ENCODE measurements around the gene PTP4A1. TPM values are rescaled to one million over a fixed set of nuclear protein-coding genes. Genes with fewer than 3 reads are reported as not detected.

Gene PTP4A1
- total and polyA plus RNA-seq, 2 of the 13 experiments (the other 11 are each of a cell fraction or from before 2014, with no cell fraction given) = 141 to 376 TPM

DNA sequence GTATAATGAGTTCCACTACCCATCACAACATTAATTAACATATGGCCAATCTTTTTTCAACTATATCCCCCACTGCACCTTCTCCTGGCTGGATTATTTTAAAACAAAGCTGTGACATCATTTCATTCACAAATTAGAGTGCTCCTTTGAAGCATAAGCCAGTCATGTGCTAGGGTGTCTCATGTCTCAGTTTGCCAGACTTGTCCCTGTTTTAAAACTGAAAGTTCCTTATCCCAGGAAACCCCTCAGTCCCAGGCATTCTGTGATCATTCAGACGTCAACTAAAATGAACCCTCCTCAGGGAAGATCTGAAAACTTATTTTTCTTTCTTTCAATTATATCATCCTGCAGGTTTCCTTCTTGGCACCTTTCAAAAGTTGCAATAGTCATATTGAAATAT is 29.3 kb upstream of the PTP4A1 start:
- WGBS (ENCODE audit: low lambda C conversion rate) = 97% methylated on average over 1 of the region's 1 CpG
- POLR2A ChIA-PET = no interaction called here
- in situ Hi-C loops (cut with HindIII; ENCODE audit: extremely low pct_ligation_motif_present, low pct_unique_long_range_greater_than_20kb) (no loop called here), intact Hi-C loops (cut with micrococcal nuclease; ENCODE audit: unreplicated experiment) (no loop called here)
- H3K36me3 ChIP-seq (replicated peaks in 1 of 2; ENCODE audit: control insufficient read depth in 1 of 2, insufficient read depth in 2 of 2, low read length in 2 of 2) = peaks cover 2 to 15% of the 10 kb centered on the region in 2 experiments; a peak in 4 of 5 replicates
- H3K27me3 ChIP-seq (ENCODE audit: control insufficient read depth in 1 of 2, insufficient read depth in 2 of 2, low read length in 2 of 2) = no peaks in the 10 kb centered on the region
- no TSS peak for BruUV-seq (replicated peaks)
- H3K79me2 ChIP-seq (ENCODE audit: insufficient read depth, low read length) = no peaks in the 10 kb centered on the region
- no peak overlapping the region for H2AFZ ChIP-seq (ENCODE audit: low read length)
- no peak overlapping the region for H3K9ac ChIP-seq (ENCODE audit: insufficient read depth, low read depth, low read length)
- no peak for DNase-seq (ENCODE audit: low spot score)
- no peak for ATAC-seq
- FAIRE-seq = no peak
- H3K27ac ChIP-seq (ENCODE audit: extremely low read length, insufficient read depth, low read length) = no peak overlapping the region
- H3K4me2 ChIP-seq (ENCODE audit: low read depth, low read length) = no peak overlapping the region
- TF ChIP-seq ZNF484 (CRISPR knock-in tag; IDR thresholded peaks at IDR 0.05; ENCODE audit: borderline replicate concordance, low read depth) (no peak), ZIK1 (CRISPR knock-in tag; IDR thresholded peaks at IDR 0.05; ENCODE audit: borderline replicate concordance, low read depth) (no peak), ARNT (IDR thresholded peaks at IDR 0.05) (no peak), ZMAT3 (CRISPR knock-in tag; conservative IDR thresholded peaks at IDR 0.05) (no peak), SKI (IDR thresholded peaks at IDR 0.05; ENCODE audit: partially characterized antibody) (no peak), ZNF24 (IDR thresholded peaks at IDR 0.05) (no peak), RBM22 (optimal IDR thresholded peaks at IDR 0.05; ENCODE audit: low read length) (no peak), REPIN1 (CRISPR knock-in tag; IDR thresholded peaks at IDR 0.05; ENCODE audit: borderline replicate concordance, low read depth) (no peak), SRSF4 (IDR thresholded peaks at IDR 0.05; ENCODE audit: low read depth, low read length, poor library complexity, severe bottlenecking) (no peak), ATF7 (IDR thresholded peaks at IDR 0.05) (no peak), ATF7 (CRISPR knock-in tag; IDR thresholded peaks at IDR 0.05) (no peak), ARNTL (CRISPR knock-in tag; IDR thresholded peaks at IDR 0.05) (no peak)
- TF ChIP-seq, protein P1, sequence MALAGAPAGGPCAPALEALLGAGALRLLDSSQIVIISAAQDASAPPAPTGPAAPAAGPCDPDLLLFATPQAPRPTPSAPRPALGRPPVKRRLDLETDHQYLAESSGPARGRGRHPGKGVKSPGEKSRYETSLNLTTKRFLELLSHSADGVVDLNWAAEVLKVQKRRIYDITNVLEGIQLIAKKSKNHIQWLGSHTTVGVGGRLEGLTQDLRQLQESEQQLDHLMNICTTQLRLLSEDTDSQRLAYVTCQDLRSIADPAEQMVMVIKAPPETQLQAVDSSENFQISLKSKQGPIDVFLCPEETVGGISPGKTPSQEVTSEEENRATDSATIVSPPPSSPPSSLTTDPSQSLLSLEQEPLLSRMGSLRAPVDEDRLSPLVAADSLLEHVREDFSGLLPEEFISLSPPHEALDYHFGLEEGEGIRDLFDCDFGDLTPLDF (CRISPR knock-in tag; IDR thresholded peaks at IDR 0.05) = no peak
- TF ChIP-seq, protein P2, sequence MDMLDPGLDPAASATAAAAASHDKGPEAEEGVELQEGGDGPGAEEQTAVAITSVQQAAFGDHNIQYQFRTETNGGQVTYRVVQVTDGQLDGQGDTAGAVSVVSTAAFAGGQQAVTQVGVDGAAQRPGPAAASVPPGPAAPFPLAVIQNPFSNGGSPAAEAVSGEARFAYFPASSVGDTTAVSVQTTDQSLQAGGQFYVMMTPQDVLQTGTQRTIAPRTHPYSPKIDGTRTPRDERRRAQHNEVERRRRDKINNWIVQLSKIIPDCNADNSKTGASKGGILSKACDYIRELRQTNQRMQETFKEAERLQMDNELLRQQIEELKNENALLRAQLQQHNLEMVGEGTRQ (IDR thresholded peaks at IDR 0.05; ENCODE audit: low read depth, low read length) = no peak
- TF ChIP-seq, protein P2 (CRISPR knock-in tag; IDR thresholded peaks at IDR 0.05; ENCODE audit: borderline replicate concordance) = no peak
- peaks cover 7% of the 10 kb centered on the region for H3K4me1 ChIP-seq (ENCODE audit: insufficient read depth, low read length)
- H3K9me3 ChIP-seq (ENCODE audit: low read length) = no peaks in the 10 kb centered on the region
- H4K20me1 ChIP-seq (ENCODE audit: insufficient read depth, low read length) = no peaks in the 10 kb centered on the region
- no peak overlapping the region for H3K4me3 ChIP-seq (replicated peaks in 1 of 3; ENCODE audit: insufficient read depth in 1 of 3, low read depth in 2 of 3, low read length in 3 of 3)
- CTCF ChIA-PET (ENCODE audit: low intra/inter-chr PET ratio, low total read pairs) = no interaction called here
